ENCODE measurements around the gene AK2. TPM values are rescaled to one million over a fixed set of nuclear protein-coding genes. Genes with fewer than 3 reads are reported as not detected.
"Not testable (repeated sequence)": the region's sequence is repeated elsewhere in the genome, so short reads cannot be mapped to it uniquely, and the experiment has no call there.

AK2 gene
- polyA plus RNA-seq, 5 donors: 155 to 193 (median 179) TPM

GRCh38 chr1:33060579-33061083 is 23.9 kb upstream of the AK2 start:
- no peak for DNase-seq

- no peak for DNase-seq
Measured at GRCh38 chr1:33057095-33057494, 20.4 kb upstream of the AK2 start.

DNA sequence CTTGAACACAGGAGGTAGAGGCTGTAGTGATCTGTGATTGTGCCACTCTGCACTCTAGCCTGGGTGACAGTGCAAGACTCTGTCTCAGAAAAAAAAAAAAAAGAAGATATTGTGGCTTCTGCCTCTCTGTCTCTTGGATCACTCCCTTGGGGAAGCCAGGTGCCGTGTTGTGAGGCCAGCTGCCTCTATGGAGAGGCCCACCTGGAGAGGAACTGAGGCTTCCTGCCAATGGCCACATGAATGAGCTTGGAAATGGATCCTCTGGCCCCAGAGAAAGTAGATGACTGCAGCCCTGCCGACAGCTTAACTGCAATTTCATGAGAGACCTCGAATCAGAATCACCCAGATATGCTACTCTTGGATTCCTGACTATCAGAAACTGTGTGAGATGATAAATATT is 19.7 kb upstream of the AK2 start:
- DNase-seq: no peak

DNA sequence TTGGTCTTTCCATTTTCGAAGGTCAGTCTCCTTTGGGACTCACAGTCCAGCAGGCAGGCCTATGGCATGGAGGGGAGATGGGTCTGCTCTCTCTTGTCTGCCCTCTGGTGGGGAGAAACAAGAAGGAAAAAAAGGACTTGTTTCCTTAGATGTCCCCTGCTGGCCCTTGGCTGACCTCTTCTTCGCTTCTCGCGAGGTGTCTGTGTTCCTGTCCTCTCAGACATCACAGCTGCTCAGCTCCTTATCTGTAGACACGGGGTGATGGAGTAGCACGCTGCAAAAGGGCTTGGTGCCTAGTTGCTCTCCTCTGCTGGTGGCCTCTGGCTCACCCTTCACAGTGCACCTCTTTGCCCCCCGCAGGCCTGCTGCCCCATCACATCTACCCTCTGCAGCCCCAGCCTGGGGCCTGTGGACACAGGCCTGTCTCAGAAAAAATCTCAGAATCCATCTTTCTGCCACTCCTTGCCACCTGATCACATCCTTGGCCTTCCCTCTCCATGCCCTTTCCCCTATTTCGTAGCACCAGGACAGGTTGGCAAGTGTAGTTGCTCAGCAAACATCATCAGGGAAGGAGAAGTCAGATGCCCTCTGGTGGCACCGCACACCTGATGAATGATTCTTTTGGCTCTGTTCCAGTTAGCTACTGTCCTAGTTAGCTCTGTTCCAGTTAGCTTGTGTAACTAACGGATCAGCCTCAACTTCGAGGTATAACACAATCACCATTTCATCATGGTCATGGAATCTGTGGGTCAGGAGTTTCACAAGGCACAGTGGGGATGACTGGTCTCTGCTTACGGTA is 18.7 kb upstream of the AK2 start:
- DNase-seq: peak; percentile 58 to 67

DNA sequence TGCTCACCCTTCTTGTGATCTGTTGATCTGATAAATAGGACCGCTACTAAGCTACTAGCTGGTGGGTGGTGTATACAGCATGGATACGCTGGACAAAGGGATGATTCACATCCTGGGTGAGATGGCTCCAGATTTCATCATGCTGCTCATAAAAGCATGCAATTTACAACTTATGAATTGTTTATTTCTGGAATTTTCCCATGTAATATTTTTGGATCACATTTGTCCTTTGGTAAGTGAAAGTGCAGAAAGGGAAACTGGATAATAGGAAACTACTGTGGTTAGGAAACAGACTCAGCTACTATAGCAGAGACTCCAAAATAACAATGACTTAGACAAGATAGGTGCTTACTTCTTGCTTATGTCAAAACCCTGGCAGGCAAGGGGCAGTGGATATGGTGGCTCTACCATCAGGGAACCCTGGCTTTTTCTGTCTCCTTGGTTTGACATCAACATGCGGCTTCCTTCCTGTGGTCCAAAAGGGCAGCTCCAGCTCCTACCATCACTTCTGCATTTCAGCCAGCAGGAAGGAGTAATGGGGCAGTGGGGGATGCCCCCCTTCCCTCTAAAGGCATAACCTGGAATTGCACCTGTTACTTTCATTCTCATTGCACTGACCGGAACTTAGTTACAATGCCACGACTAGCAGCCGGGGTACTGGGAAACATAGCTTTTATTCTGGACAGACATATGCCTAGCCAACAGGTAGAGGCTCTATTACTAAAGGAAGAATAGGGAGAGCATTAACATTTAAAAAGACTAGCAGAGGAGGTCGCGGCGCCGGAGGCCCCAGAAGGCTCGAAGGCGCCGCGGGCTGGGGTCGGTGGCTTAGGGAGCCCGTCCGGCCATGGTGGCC is 13.8 kb upstream of the AK2 start:
- DNase-seq: no peak

GRCh38 chr1:33049371-33049770 is 12.7 kb upstream of the AK2 start:
- DNase-seq: no peak

- DNase-seq: no peak
Measured at GRCh38 chr1:33048426-33048825, 11.7 kb upstream of the AK2 start.

- no peak for DNase-seq
Measured at GRCh38 chr1:33047839-33048305, 11.2 kb upstream of the AK2 start.

- DNase-seq: no peak
Measured at GRCh38 chr1:33047290-33047689, 10.6 kb upstream of the AK2 start.

- not testable (repeated sequence) for DNase-seq
Measured at GRCh38 chr1:33046234-33046633, 9.6 kb upstream of the AK2 start.

GRCh38 chr1:33045814-33046213 is 9.1 kb upstream of the AK2 start:
- DNase-seq: no peak

DNA sequence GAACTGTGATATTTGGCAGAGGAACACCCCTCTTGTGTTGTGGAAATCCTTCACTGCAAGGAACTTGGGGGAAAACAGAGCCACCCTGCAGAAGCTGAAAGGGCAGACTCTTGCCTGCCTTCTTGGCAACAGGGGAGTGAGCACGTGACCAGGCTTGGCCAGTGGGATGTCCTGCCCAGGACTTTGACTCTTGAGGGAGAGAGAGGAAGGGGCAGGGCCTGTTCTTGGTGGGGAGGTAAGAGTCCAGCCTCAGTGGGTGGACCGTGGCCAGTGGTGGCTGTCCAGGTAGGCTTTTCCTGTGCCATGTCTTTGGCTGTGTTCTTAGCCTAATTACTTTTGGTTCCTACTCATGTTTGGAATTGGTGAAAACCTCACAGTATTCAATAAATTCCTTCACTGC is 8.6 kb upstream of the AK2 start:
- DNase-seq: no peak

DNA sequence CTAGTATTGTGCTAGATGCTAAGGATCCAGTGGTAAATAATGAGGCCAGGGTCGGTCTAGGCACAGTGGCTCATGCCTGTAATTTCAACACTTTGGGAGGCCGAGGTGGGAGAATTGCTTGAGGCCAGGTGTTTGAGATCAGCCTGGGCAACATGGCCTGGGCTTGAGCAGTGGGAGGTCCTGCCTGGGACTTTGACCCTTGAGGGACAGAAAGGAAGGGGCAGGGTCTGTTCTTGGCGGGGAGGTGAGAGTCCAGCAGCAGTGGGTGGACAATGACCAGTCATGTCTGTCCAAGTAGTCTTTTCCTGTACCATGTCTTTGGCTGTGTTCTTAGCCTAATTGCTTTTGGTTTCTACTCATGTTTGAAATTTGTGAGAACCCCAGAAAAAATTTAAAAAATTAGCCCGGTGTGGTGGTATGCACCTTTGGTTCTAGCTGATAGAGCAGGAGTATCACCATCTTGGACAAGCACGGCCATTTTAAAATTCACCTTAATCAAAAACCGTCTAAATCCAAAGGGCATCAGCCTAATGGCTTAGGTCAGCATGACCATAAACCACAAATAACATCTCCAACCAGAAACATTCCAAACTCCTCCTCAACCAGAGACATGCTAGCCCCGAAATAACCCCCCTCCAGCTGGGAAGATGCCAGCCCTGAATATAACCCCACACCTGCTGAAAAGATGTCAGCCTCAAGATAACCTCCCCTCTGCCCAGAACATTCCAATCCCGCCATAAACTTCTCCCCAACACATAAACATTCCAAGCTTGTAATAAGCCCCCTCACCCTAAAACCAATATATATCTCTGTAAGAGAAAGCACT is 6.8 kb upstream of the AK2 start:
- no peak for DNase-seq

DNA sequence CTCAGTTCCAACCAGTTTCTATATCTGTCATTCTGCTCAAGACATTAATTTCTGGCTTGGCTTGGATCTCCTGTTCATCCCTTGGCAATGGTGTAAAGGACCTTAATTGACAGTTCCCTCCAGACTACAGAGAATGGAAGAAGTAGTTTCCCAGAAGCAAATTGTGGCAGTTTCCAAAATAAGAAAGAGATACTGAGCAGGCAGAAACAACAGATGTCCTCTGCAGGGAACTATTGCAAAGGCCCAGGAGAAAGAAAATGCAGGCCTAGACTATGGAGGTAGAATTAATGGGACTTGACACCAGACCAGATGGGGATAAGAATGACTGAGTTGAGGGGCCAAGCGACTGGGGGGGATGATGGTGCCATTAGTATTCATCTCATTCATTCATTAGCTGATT is 6.1 kb upstream of the AK2 start:
- no peak for DNase-seq

GRCh38 chr1:33041026-33041425 is 4.3 kb upstream of the AK2 start:
- DNase-seq: no peak

GRCh38 chr1:33039840-33040239 is 3.2 kb upstream of the AK2 start:
- DNase-seq: no peak

DNA sequence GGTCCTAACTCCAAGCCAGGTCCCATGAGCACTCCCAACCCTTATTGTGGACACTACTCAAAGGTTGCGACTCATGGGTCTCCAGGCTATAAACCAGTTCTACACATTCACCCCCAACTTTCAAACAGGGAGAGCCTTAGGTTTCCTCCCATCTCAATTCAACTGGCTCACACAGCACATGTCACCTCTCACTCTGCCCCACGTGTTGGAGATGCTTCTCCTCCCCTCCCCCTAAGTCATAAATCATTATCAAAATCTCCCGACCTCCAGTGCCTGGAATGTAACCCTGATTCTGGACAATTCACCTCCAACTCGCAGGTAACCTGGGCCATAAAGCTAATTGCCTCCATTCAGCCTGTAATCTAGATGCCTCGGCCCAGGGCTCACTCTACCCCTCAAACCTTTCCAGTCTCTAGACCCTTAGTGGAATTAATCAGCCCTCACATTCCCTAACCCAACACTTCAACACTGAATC is 595 bp downstream of the AK2 start:
- peak in 1 of 2 donors; percentile 13 for DNase-seq

- no peak for DNase-seq
Measured at GRCh38 chr1:33032126-33032869, 4.4 kb downstream of the AK2 start.

- no peak for DNase-seq
Measured at GRCh38 chr1:33031506-33031905, 5.2 kb downstream of the AK2 start.

GRCh38 chr1:33030575-33030974 is 6.1 kb downstream of the AK2 start:
- no peak for DNase-seq

DNA sequence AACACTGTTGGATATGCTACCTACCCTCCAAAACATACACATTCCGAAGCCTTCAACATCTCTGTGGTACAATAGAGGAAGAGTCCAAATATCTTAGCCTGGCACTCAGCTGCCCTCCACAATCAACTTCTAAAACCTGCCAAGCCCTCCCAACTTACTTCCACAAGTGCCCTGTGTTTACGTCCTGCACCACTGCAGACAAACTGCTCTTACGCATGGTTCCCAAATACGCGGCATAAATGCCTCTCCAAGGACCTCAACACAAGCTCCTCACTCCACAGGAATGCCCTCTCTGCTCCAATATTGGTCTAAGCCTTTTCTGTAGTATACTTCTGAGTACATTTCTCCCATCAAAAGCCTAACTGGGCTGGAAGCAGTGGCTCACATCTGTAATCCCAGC is 6.8 kb downstream of the AK2 start:
- no peak for DNase-seq

Measured in right lung (tissue), 5 donors.